GM23248 (cell line): ENCODE results near the gene CDKN2AIP.

Source experiments
- EZH2 ChIP-seq: fragments of 200-600 bp; sonication (generic); IDR thresholded peaks from 2 replicates; pipeline ENCODE4 v1.6.1; 2018; ENCODE audit warnings: antibody characterized with exemption, mild to moderate bottlenecking; ENCODE audit not compliant: insufficient read depth, poor library complexity, severe bottlenecking
- EZH2phosphoT487 ChIP-seq: fragments of 200-600 bp; sonication (generic); IDR thresholded peaks from 2 replicates; pipeline ENCODE4 v1.6.1; 2018; ENCODE audit warnings: antibody characterized with exemption, moderate library complexity, mild to moderate bottlenecking, low read depth; ENCODE audit not compliant: insufficient read depth

GRCh38 chr4:183469285-183469684 lies 24.8 kb downstream of the CDKN2AIP start:
- TF ChIP-seq EZH2phosphoT487: no peak
- TF ChIP-seq EZH2: no peak
